PC-3 (cell line): ENCODE data around the gene HILPDA.

Source experiments
- CTCF ChIP-seq: fragments of 300-600 bp; sonication (generic); conservative IDR thresholded peaks from 2 replicates; pipeline ENCODE4 v1.5.1; 2017; ENCODE audit warnings: antibody characterized with exemption, low read depth, mild to moderate bottlenecking, low read length
- EZH2 ChIP-seq: fragments of 300-600 bp; sonication (generic); IDR thresholded peaks from one replicate; pipeline ENCODE4 v1.6.1; 2017; ENCODE audit warnings: antibody characterized with exemption, mild to moderate bottlenecking, low read length; ENCODE audit not compliant: unreplicated experiment
- EZH2phosphoT487 ChIP-seq: fragments of 300-600 bp; sonication (generic); IDR thresholded peaks from 2 replicates; pipeline ENCODE4 v1.6.1; 2018; ENCODE audit warnings: mild to moderate bottlenecking, antibody characterized with exemption, low read length, borderline replicate concordance

- TF ChIP-seq CTCF: no peak
- TF ChIP-seq EZH2phosphoT487: no peak
- TF ChIP-seq EZH2: no peak
These were observed 40.4 kb upstream of the HILPDA start for GRCh38 chr7:128415217-128415785.
